ENCODE data around the gene TGOLN2.
A peak's percentile ranks its signal among the peaks of the same experiment; 100 is the strongest.
"Not testable (repeated sequence)": the region's sequence is repeated elsewhere in the genome, so short reads cannot be mapped to it uniquely, and the experiment has no call there.

The TGOLN2 gene

GRCh38 chr2:85341269-85342029 lies 13.7 kb upstream of the TGOLN2 start:
- TF ChIP-seq ELF4 (IDR thresholded peaks at IDR 0.05) (no peak), FOXK2 (IDR thresholded peaks at IDR 0.05) (no peak), LEF1 (IDR thresholded peaks at IDR 0.05; ENCODE audit: borderline replicate concordance) (no peak), TARDBP (IDR thresholded peaks at IDR 0.05) (no peak), PKNOX1 (IDR thresholded peaks at IDR 0.05) (no peak), NFRKB (IDR thresholded peaks at IDR 0.05) (no peak), L3MBTL2 (conservative IDR thresholded peaks at IDR 0.05) (no peak), SP1 (IDR thresholded peaks at IDR 0.05) (no peak), ZNF384 (IDR thresholded peaks at IDR 0.05) (no peak), FOXM1 (IDR thresholded peaks at IDR 0.05; ENCODE audit: borderline replicate concordance) (no peak), FOXA1 (IDR thresholded peaks at IDR 0.05) (no peak), CTBP1 (IDR thresholded peaks at IDR 0.05; ENCODE audit: borderline replicate concordance) (no peak), HDGF (IDR thresholded peaks at IDR 0.05; ENCODE audit: borderline replicate concordance) (no peak), BHLHE40 (IDR thresholded peaks at IDR 0.05; ENCODE audit: borderline replicate concordance) (no peak)
- DNase-seq (ENCODE audit: extremely low spot score), result no peak
- ChIA-PET CTCF (interaction anchor here (0.6 kb wide), 1 partner anchor 11 kb away, joined by 7 read pairs; no protein-coding TSS in a partner anchor), POLR2A (interaction anchor here (0.9 to 1.0 kb wide), 3 partner anchors 9 to 14 kb away, joined by 3 to 5 read pairs (median 4); partner anchors contain the start of genes ELMOD3, RETSAT and TGOLN2)

GRCh38 chr2:85340034-85340892 lies 12.5 kb upstream of the TGOLN2 start:
- POLR2A ChIA-PET, result interaction anchor here (1.0 to 2.7 kb wide), 3 partner anchors 12 to 14 kb away, joined by 5 to 17 read pairs (median 5); partner anchors contain the start of genes ELMOD3, RETSAT and TGOLN2
- no peak for TF ChIP-seq FOXA1 (IDR thresholded peaks at IDR 0.05)
- TF ChIP-seq CTBP1 (IDR thresholded peaks at IDR 0.05; ENCODE audit: borderline replicate concordance), result no peak
- TF ChIP-seq FOXK2 (IDR thresholded peaks at IDR 0.05), result no peak
- no peak for DNase-seq (ENCODE audit: extremely low spot score)
- CTCF ChIA-PET, result no interaction called here

- no peak for DNase-seq (ENCODE audit: extremely low spot score)
- TF ChIP-seq LEF1 (IDR thresholded peaks at IDR 0.05; ENCODE audit: borderline replicate concordance) (no peak), L3MBTL2 (conservative IDR thresholded peaks at IDR 0.05) (no peak), PKNOX1 (IDR thresholded peaks at IDR 0.05) (no peak), SP1 (IDR thresholded peaks at IDR 0.05) (no peak), ARNT (IDR thresholded peaks at IDR 0.05) (no peak), SUZ12 (IDR thresholded peaks at IDR 0.05) (no peak), BHLHE40 (IDR thresholded peaks at IDR 0.05; ENCODE audit: borderline replicate concordance) (no peak), ZNF384 (IDR thresholded peaks at IDR 0.05) (no peak), FOXK2 (IDR thresholded peaks at IDR 0.05) (no peak), HDGF (IDR thresholded peaks at IDR 0.05; ENCODE audit: borderline replicate concordance) (no peak), FOXM1 (IDR thresholded peaks at IDR 0.05; ENCODE audit: borderline replicate concordance) (no peak)
- CTCF ChIA-PET, result no interaction called here
- POLR2A ChIA-PET, result interaction anchor here (1.5 kb wide), 1 partner anchor 20 kb away, joined by 3 read pairs; the partner anchor contains the start of genes ELMOD3 and RETSAT
Measured at GRCh38 chr2:85334928-85335327, 7.1 kb upstream of the TGOLN2 start.

GRCh38 chr2:85333877-85334276 lies 6.1 kb upstream of the TGOLN2 start:
- POLR2A ChIA-PET, CTCF ChIA-PET: not testable (repeated sequence)

GRCh38 chr2:85330839-85331636 lies 3.2 kb upstream of the TGOLN2 start:
- ChIA-PET POLR2A (interaction anchor here (2.6 kb wide), 1 partner anchor 23 kb away, joined by 10 read pairs; the partner anchor contains the start of genes ELMOD3 and RETSAT), CTCF (no interaction called here)
- TF ChIP-seq FOXA1 (IDR thresholded peaks at IDR 0.05) (no peak), CTBP1 (IDR thresholded peaks at IDR 0.05; ENCODE audit: borderline replicate concordance) (no peak), SUZ12 (IDR thresholded peaks at IDR 0.05) (no peak), ELF4 (IDR thresholded peaks at IDR 0.05) (peak; percentile 63; the same call in 1 of the 2 replicates), BHLHE40 (IDR thresholded peaks at IDR 0.05; ENCODE audit: borderline replicate concordance) (no peak), FOXM1 (IDR thresholded peaks at IDR 0.05; ENCODE audit: borderline replicate concordance) (no peak)
- DNase-seq (ENCODE audit: extremely low spot score), result no peak

More at GRCh38 chr2:85333877-85334276, 6.1 kb upstream of the TGOLN2 start:
- not testable (repeated sequence) for DNase-seq (ENCODE audit: extremely low spot score)

- ChIA-PET CTCF (interaction anchor here (0.6 kb wide), 1 partner anchor 12 kb away, joined by 7 read pairs; no protein-coding TSS in a partner anchor), POLR2A (interaction anchor here (2.6 kb wide), 1 partner anchor 25 kb away, joined by 10 read pairs; the partner anchor contains the start of genes ELMOD3 and RETSAT)
- not testable (repeated sequence) for DNase-seq (ENCODE audit: extremely low spot score)
Measured at GRCh38 chr2:85329701-85330100, 1.9 kb upstream of the TGOLN2 start.
